LHCN-M2 (cell line): ENCODE measurements around the gene EIF5B. TPM values are rescaled to one million over a fixed set of nuclear protein-coding genes. Genes with fewer than 3 reads are reported as not detected.
A peak's percentile ranks its signal among the peaks of the same experiment; 100 is the strongest.
"Not testable (repeated sequence)": the region's sequence is repeated elsewhere in the genome, so short reads cannot be mapped to it uniquely, and the experiment has no call there.

Experiments used
- DNase-seq: peaks from one replicate; pipeline ENCODE4 v3.0.0-alpha.2; 2012; ENCODE audit warnings: low read depth
- total RNA-seq: library from RNA; depleted of rRNA; stranded (reverse); fragments of >200 nt; gene quantifications from 2 replicates; pipeline ENCODE4 v1.2.3, GENCODE V29; 2014

EIF5B gene
- total RNA-seq, 1 experiment from 2014 or later: 25.2 TPM

GRCh38 chr2:99356853-99357252 lies 19.7 kb downstream of the EIF5B start:
- no peak for DNase-seq

GRCh38 chr2:99365661-99366060 lies 28.5 kb downstream of the EIF5B start:
- DNase-seq: peak; percentile 6

- DNase-seq: not testable (repeated sequence)
Observed at GRCh38 chr2:99368854-99369253, 31.7 kb downstream of the EIF5B start.

GRCh38 chr2:99373144-99373543 lies 36.0 kb downstream of the EIF5B start:
- no peak for DNase-seq

- DNase-seq: no peak
Observed at GRCh38 chr2:99374747-99375146, 37.6 kb downstream of the EIF5B start.

GRCh38 chr2:99376254-99376864 lies 39.2 kb downstream of the EIF5B start:
- DNase-seq: no peak

- DNase-seq: no peak
Observed at GRCh38 chr2:99377879-99378278, 40.7 kb downstream of the EIF5B start.

- no peak for DNase-seq
Observed at GRCh38 chr2:99380376-99381010, 43.3 kb downstream of the EIF5B start.

- DNase-seq: no peak
Observed at GRCh38 chr2:99382143-99382542, 45.0 kb downstream of the EIF5B start.

- peak; percentile 27 for DNase-seq
Observed at GRCh38 chr2:99386011-99386410, 48.8 kb downstream of the EIF5B start.

GRCh38 chr2:99388892-99389291 lies 51.7 kb downstream of the EIF5B start:
- no peak for DNase-seq

GRCh38 chr2:99389371-99389770 lies 52.2 kb downstream of the EIF5B start:
- DNase-seq: peak; percentile 56

- peak; percentile 20 for DNase-seq
Observed at GRCh38 chr2:99389946-99390345, 52.8 kb downstream of the EIF5B start.

GRCh38 chr2:99395589-99396130 lies 58.5 kb downstream of the EIF5B start:
- DNase-seq: no peak

- no peak for DNase-seq
Observed at GRCh38 chr2:99397266-99397920, 60.2 kb downstream of the EIF5B start.

- DNase-seq: no peak
Observed at GRCh38 chr2:99398303-99398702, 61.1 kb downstream of the EIF5B start.

- no peak for DNase-seq
Observed at GRCh38 chr2:99399063-99399462, 61.9 kb downstream of the EIF5B start.

- DNase-seq: no peak
Observed at GRCh38 chr2:99399795-99400194, 62.6 kb downstream of the EIF5B start.

GRCh38 chr2:99401841-99402240 lies 64.7 kb downstream of the EIF5B start:
- DNase-seq: no peak

- DNase-seq: peak; percentile 40
Observed at GRCh38 chr2:99403084-99403483, 65.9 kb downstream of the EIF5B start.

GRCh38 chr2:99403524-99403923 lies 66.3 kb downstream of the EIF5B start:
- no peak for DNase-seq

- no peak for DNase-seq
Observed at GRCh38 chr2:99404039-99404796, 67.0 kb downstream of the EIF5B start.
